Measurements from ENCODE around the gene FTHL17. TPM values are rescaled to one million over a fixed set of nuclear protein-coding genes. Genes with fewer than 3 reads are reported as not detected.

The FTHL17 gene
- polyA plus RNA-seq, 1 of the 3 experiments (the other 2 are of a cell fraction), result not detected

GRCh38 chrX:31098079-31098478 is 26.2 kb upstream of the FTHL17 start:
- TF ChIP-seq ELF1 (IDR thresholded peaks at IDR 0.05) (no peak), FOSL2 (IDR thresholded peaks at IDR 0.05; ENCODE audit: borderline replicate concordance, low read depth) (no peak), MAX (IDR thresholded peaks at IDR 0.05; ENCODE audit: low read depth) (no peak), NFIC (IDR thresholded peaks at IDR 0.05; ENCODE audit: borderline replicate concordance) (no peak), MEF2A (IDR thresholded peaks at IDR 0.05; ENCODE audit: borderline replicate concordance, low read depth) (no peak), RXRA (IDR thresholded peaks at IDR 0.05; ENCODE audit: borderline replicate concordance, low read depth) (no peak), GATA2 (CRISPR knock-in tag; IDR thresholded peaks at IDR 0.05) (no peak), RAD21 (IDR thresholded peaks at IDR 0.05; ENCODE audit: low read length) (no peak), POLR2AphosphoS5 (IDR thresholded peaks at IDR 0.05; ENCODE audit: low read depth, low read length) (no peak), RCOR1 (IDR thresholded peaks at IDR 0.05; ENCODE audit: low read length) (no peak), ZBTB33 (IDR thresholded peaks at IDR 0.05; ENCODE audit: borderline replicate concordance, low read depth) (no peak), CTCF (IDR thresholded peaks at IDR 0.05) (no peak), RFX5 (IDR thresholded peaks at IDR 0.05; ENCODE audit: low read length) (no peak)
- no peaks in the 10 kb centered on the region for H3K27me3 ChIP-seq (ENCODE audit: insufficient read depth)
- no peak overlapping the region for H3K9ac ChIP-seq
- WGBS (ENCODE audit: low lambda C conversion rate), result 33% methylated on average over 3 of the region's 3 CpGs
- no peak overlapping the region for H3K4me2 ChIP-seq
- no peaks in the 10 kb centered on the region for H3K9me3 ChIP-seq
- no peak for DNase-seq
- H3F3A ChIP-seq (replicated peaks; ENCODE audit: insufficient read depth), result no peaks in the 10 kb centered on the region
- POLR2A ChIA-PET, result no interaction called here
- H2AFZ ChIP-seq (ENCODE audit: low read depth), result no peak overlapping the region
- H3K4me3 ChIP-seq (ENCODE audit: low read depth in 2 of 2, low read length in 1 of 2), result no peak overlapping the region
- no peaks in the 10 kb centered on the region for H3K4me1 ChIP-seq (ENCODE audit: control insufficient read depth in 1 of 2, insufficient read depth in 2 of 2, low read depth in 1 of 2, low read length in 1 of 2)
- no peaks in the 10 kb centered on the region for H3K36me3 ChIP-seq (replicated peaks in 1 of 2; ENCODE audit: control insufficient read depth in 1 of 2, insufficient read depth in 2 of 2, low read length in 1 of 2)
- CTCF ChIA-PET, result no interaction called here
- H4K20me1 ChIP-seq (ENCODE audit: insufficient read depth), result no peaks in the 10 kb centered on the region
- no peak overlapping the region for H3K27ac ChIP-seq (ENCODE audit: low read depth in 2 of 2, low read length in 1 of 2)
- no peaks in the 10 kb centered on the region for H3K9me2 ChIP-seq
- H3K79me2 ChIP-seq (ENCODE audit: insufficient read depth), result no peaks in the 10 kb centered on the region

GRCh38 chrX:31093639-31093975 is 21.8 kb upstream of the FTHL17 start:
- Histone ChIP-seq H3K79me2 (ENCODE audit: insufficient read depth) (no peaks in the 10 kb centered on the region), H3K27ac (ENCODE audit: low read depth in 2 of 2, low read length in 1 of 2) (no peak overlapping the region), H3K9me2 (no peaks in the 10 kb centered on the region), H3K4me1 (ENCODE audit: control insufficient read depth in 1 of 2, insufficient read depth in 2 of 2, low read depth in 1 of 2, low read length in 1 of 2) (no peaks in the 10 kb centered on the region), H4K20me1 (ENCODE audit: insufficient read depth) (no peaks in the 10 kb centered on the region), H3K9me3 (no peaks in the 10 kb centered on the region), H3K4me2 (no peak overlapping the region), H3F3A (replicated peaks; ENCODE audit: insufficient read depth) (no peaks in the 10 kb centered on the region), H3K4me3 (ENCODE audit: low read depth in 2 of 2, low read length in 1 of 2) (no peak overlapping the region), H3K9ac (no peak overlapping the region), H2AFZ (ENCODE audit: low read depth) (no peak overlapping the region), H3K27me3 (ENCODE audit: insufficient read depth) (no peaks in the 10 kb centered on the region), H3K36me3 (replicated peaks in 1 of 2; ENCODE audit: control insufficient read depth in 1 of 2, insufficient read depth in 2 of 2, low read length in 1 of 2) (no peaks in the 10 kb centered on the region)
- no peak for TF ChIP-seq RFX5 (IDR thresholded peaks at IDR 0.05; ENCODE audit: low read length)
- 10% methylated on average over 3 of the region's 4 CpGs for WGBS (ENCODE audit: low lambda C conversion rate)
- CTCF ChIA-PET, result interaction anchor here (0.5 kb wide), 1 partner anchor 1281 kb away, joined by 3 read pairs; no protein-coding TSS in a partner anchor
- no peak for DNase-seq
- POLR2A ChIA-PET, result no interaction called here
